Heart right ventricle (tissue), 16 donors: ENCODE measurements around the gene PIH1D2. TPM values are rescaled to one million over a fixed set of nuclear protein-coding genes. Genes with fewer than 3 reads are reported as not detected.

Source experiments
- ATAC-seq, 8 donors: fragments of 200-7000 bp; cut with Tn5 transposase; one replicate each; pipeline ENCODE4 v1.9.1; 2020; ENCODE audit warnings: mild to moderate bottlenecking in 8 of 8, moderate library complexity in 8 of 8, moderate number of reproducible peaks in 1 of 8
- DNase-seq, 2 donors: peaks; one replicate each; pipeline ENCODE4 v3.0.0-alpha.2; 2020
- H3K27ac ChIP-seq, 10 donors: fragments of 200-600 bp; sonication (generic) in 2 of 10; one replicate each; pipeline versions ENCODE4 v1.5.0 to v1.8.0; 2020 to 2022; ENCODE audit warnings: mild to moderate bottlenecking in 3 of 10
- H3K27me3 ChIP-seq, 7 donors: fragments of 200-600 bp; one replicate each; pipeline ENCODE4 v1.8.0; 2021 to 2022; ENCODE audit warnings: mild to moderate bottlenecking in 2 of 7
- H3K36me3 ChIP-seq, 9 donors: fragments of 200-600 bp; sonication (generic) in 1 of 9; one replicate each; pipeline versions ENCODE4 v1.5.0 to v1.8.0; 2020 to 2022; ENCODE audit warnings: mild to moderate bottlenecking in 2 of 9
- H3K4me1 ChIP-seq, 9 donors: fragments of 200-600 bp; sonication (generic) in 1 of 9; one replicate each; pipeline versions ENCODE4 v1.5.0 to v1.8.0; 2020 to 2022; ENCODE audit warnings: mild to moderate bottlenecking in 4 of 9
- H3K4me3 ChIP-seq, 10 donors: fragments of 200-600 bp; sonication (generic) in 2 of 10; one replicate each; pipeline versions ENCODE4 v1.5.0 to v1.8.0; 2020 to 2022; ENCODE audit warnings: mild to moderate bottlenecking in 7 of 10, moderate library complexity in 2 of 10
- H3K9me3 ChIP-seq, 11 donors: fragments of 200-600 bp in 10 of 11; sonication (generic) in 2 of 11; one replicate each; pipeline versions ENCODE4 v1.5.0 to v1.8.0; 2013 to 2022; ENCODE audit warnings: mild to moderate bottlenecking in 2 of 11, control low read depth in 1 of 11, moderate library complexity in 1 of 11
- WGBS, 2 donors: extraction: QIAGEN DNeasy Blood & Tissue Kit; methylation state at CpG; one replicate each; pipeline ENCODE4 v1.1.7; 2013; ENCODE audit warnings: inconsistent platforms in 1 of 2; 5-methylcytosine and 5-hydroxymethylcytosine counted together
- intact Hi-C, 10 donors: fragments of 100-400 bp; cut with DNase I; formaldehyde crosslinking; loops; one replicate each; pipeline versions ENCODE4 v1.11.1 to v1.14.2; 2022
- polyA plus RNA-seq, 2 donors: library from polyadenylated mRNA; stranded (reverse); fragments of 200-250 nt; gene quantifications; one replicate each; pipeline ENCODE4 v1.2.3, GENCODE V29; 2013
- total RNA-seq, 10 donors: library from RNA; stranded (reverse); fragmentation: NEBNext Ultra II Directional in 3 of 10; extraction: Animal tissue kit (Norgen Biotek cat#: 25700) in 3 of 10; gene quantifications; one replicate each; pipeline versions ENCODE4 v1.2.1 to v1.2.4, GENCODE V29; 2021 to 2023
- TF ChIP-seq, protein P1 (sequence below), 9 donors: fragments of 200-600 bp; sonication (generic) in 2 of 9; IDR thresholded peaks; one replicate each; pipeline versions ENCODE4 v1.5.0 to v1.8.0; 2021 to 2022; ENCODE audit warnings: antibody characterized with exemption in 9 of 9, mild to moderate bottlenecking in 5 of 9, moderate library complexity in 1 of 9
- donor health status: Arrhythmogenic right ventricular cardiomyopathy.
- donor health status: ischemic (EF 13 %, LVEDD 7.1; RV severe dilation, severe dysfunction).
- donor health status: healthy with polysubstance abuse.
- donor health status: DM: no; HTN: yes; CAD: no.
- donor health status: DM: no; HTN: no; CAD: no.
- donor health status: ischemic (EF 25% LVEDD 6.9; RV normal size, moderate dysfunction).
- donor health status: ischemic (EF 25% LVEDD 5.7; RV mildly dilated, moderate dysfunction).
- donor health status: healthy.
- donor health status: DM: yes; HTN: yes; CAD: no.
- donor health status: Ischemic cardiomyopathy.
- donor health status: ischemic (EF 35%, LVEDD 5.7; RV mildly dilated, moderate dysfunction).
- donor health status: nonischemic (EF 11% LVEDD 7.7; RV severe dilation, severe dysfunction).
- donor health status: DM: yes; HTN: yes; CAD: no.
- donor health status: PGD.
- donor health status: ischemic (EF 29% LVEDD 5.4; RV normal size, mild dysfunction).
- donor health status: nonischemic (EF 23%, LVEDD 6.1; RV moderate dilation, normal function).

PIH1D2 gene
- total and polyA plus RNA-seq, 12 donors: 1.0 to 3.5 (median 1.9) TPM

DNA sequence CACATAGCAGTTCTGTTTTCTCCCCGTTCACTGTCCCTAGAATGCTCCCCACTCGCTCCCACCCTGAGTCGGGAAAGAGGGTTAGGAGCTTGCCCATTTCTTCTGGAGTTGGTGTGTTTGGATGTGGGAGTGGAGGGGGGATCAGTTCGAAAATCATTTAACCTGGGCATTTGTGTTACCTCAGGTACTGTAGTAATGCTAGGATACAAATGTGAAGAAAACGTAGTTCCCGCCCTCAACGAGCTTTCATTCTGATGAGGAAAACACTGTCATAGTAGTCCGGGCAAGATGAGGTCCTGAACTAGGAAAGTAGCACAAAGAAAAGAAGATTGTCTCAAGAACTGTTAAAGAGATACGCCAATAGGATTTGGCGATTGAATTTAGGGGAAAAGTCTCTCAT, 13.4 kb upstream of the PIH1D2 start:
- H3K4me1 ChIP-seq: peaks cover 3 to 68% (median 36%) of the 10 kb centered on the region in 9 donors
- ATAC-seq: peak in 7 of 8 donors; percentile 3 to 21 (median 10)
- H3K27ac ChIP-seq: peak overlapping the region; percentile 69 to 95 (median 88)

DNA sequence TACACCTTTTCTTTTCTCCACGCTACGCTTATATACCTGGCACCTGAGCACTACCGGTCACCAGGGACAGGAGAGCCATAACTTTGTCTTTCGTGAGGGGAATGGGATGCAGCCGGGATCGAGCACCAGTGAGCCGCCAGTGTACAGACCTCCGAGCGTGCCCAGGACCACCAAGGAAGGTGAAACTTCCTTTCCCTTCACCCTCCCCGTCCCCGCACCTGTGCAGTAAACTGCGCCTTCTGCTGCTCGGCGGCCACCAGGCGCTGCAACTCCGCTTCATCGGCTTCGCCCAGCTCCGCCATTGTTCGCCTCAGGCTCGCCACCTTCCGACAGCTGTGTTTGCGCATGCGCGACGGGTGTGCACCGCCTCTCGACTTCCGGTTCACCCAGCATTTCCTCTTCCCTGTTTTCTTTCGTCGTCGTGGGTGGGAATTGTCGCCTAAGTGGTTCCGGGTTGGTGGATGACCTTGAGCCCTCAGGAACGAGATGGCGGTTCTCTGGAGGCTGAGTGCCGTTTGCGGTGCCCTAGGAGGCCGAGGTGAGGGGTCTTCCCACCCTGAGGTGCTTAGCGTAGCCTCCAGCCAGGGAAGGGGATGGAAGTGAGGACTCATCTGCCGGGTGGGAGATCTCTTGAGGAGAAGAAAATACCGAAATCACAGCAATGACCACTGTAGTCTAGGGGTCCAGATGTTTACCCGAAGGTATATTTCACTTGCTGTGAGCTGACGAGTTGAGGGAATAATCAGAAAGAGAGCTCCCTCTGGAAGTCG, 12.8 kb upstream of the PIH1D2 start, which contains the start of the genes SDHD and TIMM8B:
Gene SDHD, plus strand, starts transcription at position 452 of the 770 bp plus-strand sequence. Its CDS starts 35 bp downstream, at position 487.
Gene TIMM8B, minus strand, starts transcription at position 335 of the 770 bp plus-strand sequence. Its CDS starts 33 bp downstream, at position 302.
- Histone ChIP-seq H3K36me3 (peaks cover 0 to 77% (median 66%) of the 10 kb centered on the region in 9 donors), H3K27me3 (no peaks in the 10 kb centered on the region), H3K4me1 (peaks cover 3 to 68% (median 36%) of the 10 kb centered on the region in 9 donors), H3K9me3 (no peaks in the 10 kb centered on the region), H3K27ac (peak within 1 kb of the TSS; percentile 69 to 95 (median 88)), H3K4me3 (peak within 1 kb of the TSS; percentile 71 to 94 (median 84))
- TF ChIP-seq, protein P1, sequence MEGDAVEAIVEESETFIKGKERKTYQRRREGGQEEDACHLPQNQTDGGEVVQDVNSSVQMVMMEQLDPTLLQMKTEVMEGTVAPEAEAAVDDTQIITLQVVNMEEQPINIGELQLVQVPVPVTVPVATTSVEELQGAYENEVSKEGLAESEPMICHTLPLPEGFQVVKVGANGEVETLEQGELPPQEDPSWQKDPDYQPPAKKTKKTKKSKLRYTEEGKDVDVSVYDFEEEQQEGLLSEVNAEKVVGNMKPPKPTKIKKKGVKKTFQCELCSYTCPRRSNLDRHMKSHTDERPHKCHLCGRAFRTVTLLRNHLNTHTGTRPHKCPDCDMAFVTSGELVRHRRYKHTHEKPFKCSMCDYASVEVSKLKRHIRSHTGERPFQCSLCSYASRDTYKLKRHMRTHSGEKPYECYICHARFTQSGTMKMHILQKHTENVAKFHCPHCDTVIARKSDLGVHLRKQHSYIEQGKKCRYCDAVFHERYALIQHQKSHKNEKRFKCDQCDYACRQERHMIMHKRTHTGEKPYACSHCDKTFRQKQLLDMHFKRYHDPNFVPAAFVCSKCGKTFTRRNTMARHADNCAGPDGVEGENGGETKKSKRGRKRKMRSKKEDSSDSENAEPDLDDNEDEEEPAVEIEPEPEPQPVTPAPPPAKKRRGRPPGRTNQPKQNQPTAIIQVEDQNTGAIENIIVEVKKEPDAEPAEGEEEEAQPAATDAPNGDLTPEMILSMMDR (IDR thresholded peaks at IDR 0.05): peak in 5 of 9 donors; percentile 18 to 50 (median 46)
- 1% methylated on average over 45 of the region's 45 CpGs for WGBS, 2 donors
- intact Hi-C loops: loop anchor here in 6 of 10 donors (1.0 to 10.0 kb wide), 6 partner anchors 12 to 212 kb away; partner anchors contain the start of genes CFAP68 (in 3 of the 6), FDXACB1 (in 3 of the 6), ALG9 (in 2 of the 6) and DIXDC1 (in 2 of the 6)
- DNase-seq (peak; percentile 95 to 97), ATAC-seq (peak; percentile 92 to 98 (median 96))

More for the DNA sequence above, 13.4 kb upstream of the PIH1D2 start:
- Histone ChIP-seq H3K36me3 (peaks cover 0 to 77% (median 66%) of the 10 kb centered on the region in 9 donors), H3K4me3 (peak overlapping the region; percentile 71 to 94 (median 84)), H3K9me3 (no peaks in the 10 kb centered on the region), H3K27me3 (no peaks in the 10 kb centered on the region)
- TF ChIP-seq, protein P1 (IDR thresholded peaks at IDR 0.05): no peak
- DNase-seq: no peak
- 13 to 16% methylated on average over 10 of the region's 10 CpGs for WGBS, 2 donors
- intact Hi-C loops: loop anchor here in 6 of 10 donors (2.0 to 10.0 kb wide), 5 partner anchors 152 to 212 kb away; partner anchors contain the start of genes CFAP68 (in 3 of the 6), FDXACB1 (in 3 of the 6), ALG9 (in 2 of the 6) and DIXDC1 (in 2 of the 6)

GRCh38 chr11:112085822-112086421, 12.1 kb upstream of the PIH1D2 start:
- no peaks in the 10 kb centered on the region for H3K9me3 ChIP-seq
- ATAC-seq: peak in 7 of 8 donors; percentile 29 to 54 (median 35)
- H3K36me3 ChIP-seq: peaks cover 0 to 77% (median 65%) of the 10 kb centered on the region in 9 donors
- peaks cover 3 to 68% (median 36%) of the 10 kb centered on the region in 9 donors for H3K4me1 ChIP-seq
- WGBS, 2 donors: 4% methylated on average over 19 of the region's 19 CpGs
- DNase-seq: no peak
- peak overlapping the region; percentile 71 to 94 (median 84) for H3K4me3 ChIP-seq
- H3K27ac ChIP-seq: peak overlapping the region; percentile 69 to 95 (median 88)
- intact Hi-C loops: loop anchor here in 6 of 10 donors (1.0 to 10.0 kb wide), 6 partner anchors 12 to 211 kb away; partner anchors contain the start of genes CFAP68 (in 3 of the 6), FDXACB1 (in 3 of the 6), ALG9 (in 2 of the 6) and DIXDC1 (in 2 of the 6)
- no peaks in the 10 kb centered on the region for H3K27me3 ChIP-seq
- TF ChIP-seq, protein P1 (IDR thresholded peaks at IDR 0.05): no peak
